Upper lobe of left lung (tissue), 4 donors: ENCODE measurements around the gene ZNF445.

Source experiments
- CTCF ChIP-seq, 6 experiments: fragments of 450-650 bp in 4 of 6; fragments of 200-600 bp in 2 of 6; sonication (generic) in 2 of 6; IDR thresholded peaks; one replicate each; pipeline ENCODE4 v1.5.1; 2016 to 2019; ENCODE audit warnings: antibody characterized with exemption in 6 of 6
- EP300 ChIP-seq, 4 donors: sonication (generic); formaldehyde crosslinking; IDR thresholded peaks; one replicate each; pipeline ENCODE4 v1.5.1; 2017; ENCODE audit warnings: antibody characterized with exemption in 4 of 4, control low read depth in 2 of 4
- POLR2A ChIP-seq, 4 donors: fragments of 450-650 bp; IDR thresholded peaks; one replicate each; pipeline ENCODE4 v1.5.1; 2016 to 2017; ENCODE audit warnings: antibody characterized with exemption in 4 of 4, mild to moderate bottlenecking in 2 of 4
- POLR2AphosphoS5 ChIP-seq, 2 donors: sonication (generic); formaldehyde crosslinking; IDR thresholded peaks; one replicate each; pipeline ENCODE4 v1.5.1; 2017; ENCODE audit warnings: antibody characterized with exemption in 2 of 2

GRCh38 chr3:44436181-44436580 lies 41.3 kb downstream of the ZNF445 start:
- TF ChIP-seq CTCF (IDR thresholded peaks at IDR 0.05) (no peak), POLR2A (IDR thresholded peaks at IDR 0.05) (no peak), POLR2AphosphoS5 (IDR thresholded peaks at IDR 0.05) (no peak), EP300 (IDR thresholded peaks at IDR 0.05) (no peak)
